Measurements from ENCODE around the gene COPG1. TPM values are rescaled to one million over a fixed set of nuclear protein-coding genes. Genes with fewer than 3 reads are reported as not detected.

Gene COPG1
- total RNA-seq, 1 experiment from 2014 or later, result 124 TPM

GRCh38 chr3:129277829-129278271 is 28.4 kb downstream of the COPG1 start:
- intact Hi-C loops (cut with micrococcal nuclease), result loop anchor here (5.0 kb wide), 1 partner anchor 34 kb away; no protein-coding TSS in a partner anchor
- Histone ChIP-seq H2AFZ (ENCODE audit: low read length) (no peak overlapping the region), H3K27ac (ENCODE audit: low read length) (peak overlapping the region; percentile 79), H4K20me1 (ENCODE audit: low read length) (no peaks in the 10 kb centered on the region), H3K27me3 (ENCODE audit: low read length) (no peaks in the 10 kb centered on the region), H3F3A (ENCODE audit: low read length, unreplicated experiment) (no peaks in the 10 kb centered on the region), H3K9me2 (replicated peaks; ENCODE audit: low read length) (no peaks in the 10 kb centered on the region), H3K4me1 (ENCODE audit: insufficient read depth, low read length) (peaks cover 19% of the 10 kb centered on the region), H3K4me2 (ENCODE audit: low read length) (peak overlapping the region; percentile 100), H3K9ac (ENCODE audit: low read length) (peak overlapping the region; percentile 94), H3K9me3 (ENCODE audit: low read length) (no peaks in the 10 kb centered on the region), H3K36me3 (ENCODE audit: low read depth, low read length) (peaks cover 16% of the 10 kb centered on the region), H3K4me3 (ENCODE audit: low read length) (peak overlapping the region; percentile 99; the same call in 1 of the 2 replicates), H3K79me2 (ENCODE audit: low read length) (peaks cover 24% of the 10 kb centered on the region)
- no peak for TF ChIP-seq EZH2phosphoT487 (IDR thresholded peaks at IDR 0.05; ENCODE audit: borderline replicate concordance, low read length)
- TF ChIP-seq CTCF (conservative IDR thresholded peaks at IDR 0.05; ENCODE audit: low read depth, low read length), result no peak
- no peak for TF ChIP-seq EZH2 (IDR thresholded peaks at IDR 0.05; ENCODE audit: low read length, unreplicated experiment)
- no peak for ATAC-seq
- ChIA-PET CTCF (no interaction called here), POLR2A (ENCODE audit: unreplicated experiment) (no interaction called here)
- DNase-seq, result no peak
- no TSS peak for BruUV-seq (replicated peaks)

- ChIA-PET POLR2A (ENCODE audit: unreplicated experiment) (no interaction called here), CTCF (no interaction called here)
- TF ChIP-seq EZH2 (IDR thresholded peaks at IDR 0.05; ENCODE audit: low read length, unreplicated experiment), result no peak
- TF ChIP-seq CTCF (conservative IDR thresholded peaks at IDR 0.05; ENCODE audit: low read depth, low read length), result no peak
- TF ChIP-seq EZH2phosphoT487 (IDR thresholded peaks at IDR 0.05; ENCODE audit: borderline replicate concordance, low read length), result no peak
- Histone ChIP-seq H3K4me1 (ENCODE audit: insufficient read depth, low read length) (peaks cover 25% of the 10 kb centered on the region), H3K9me2 (replicated peaks; ENCODE audit: low read length) (no peaks in the 10 kb centered on the region), H3K9ac (ENCODE audit: low read length) (peak within 1 kb of the TSS; percentile 94), H2AFZ (ENCODE audit: low read length) (peak within 1 kb of the TSS; percentile 82), H3K4me3 (ENCODE audit: low read length) (peak within 1 kb of the TSS; percentile 99), H3K79me2 (ENCODE audit: low read length) (peaks cover 28% of the 10 kb centered on the region), H3K27me3 (ENCODE audit: low read length) (no peaks in the 10 kb centered on the region), H3K4me2 (ENCODE audit: low read length) (peak within 1 kb of the TSS; percentile 100), H3F3A (ENCODE audit: low read length, unreplicated experiment) (no peaks in the 10 kb centered on the region), H3K36me3 (ENCODE audit: low read depth, low read length) (peaks cover 13% of the 10 kb centered on the region), H3K9me3 (ENCODE audit: low read length) (no peaks in the 10 kb centered on the region), H4K20me1 (ENCODE audit: low read length) (no peaks in the 10 kb centered on the region), H3K27ac (ENCODE audit: low read length) (peak within 1 kb of the TSS; percentile 79)
- intact Hi-C loops (cut with micrococcal nuclease), result loop anchor here (5.0 kb wide), 1 partner anchor 34 kb away; no protein-coding TSS in a partner anchor
- ATAC-seq, result peak; percentile 82
- no TSS peak for BruUV-seq (replicated peaks)
- peak; percentile 82 for DNase-seq
Measured at GRCh38 chr3:129278439-129278965, 29.1 kb downstream of the COPG1 start, which contains the start of gene HMCES. Gene HMCES, plus strand, starts transcription at chr3:129278870. Its CDS starts 863 bp downstream, at chr3:129279733.
